GM12801 (cell line): ENCODE data around the gene MUC5AC.

Experiments used
- CTCF ChIP-seq: IDR thresholded peaks from one replicate; pipeline ENCODE4 v1.5.1; 2011; ENCODE audit warnings: control low read depth; ENCODE audit not compliant: insufficient read length; ENCODE audit errors: extremely low read depth

The MUC5AC gene

GRCh38 chr11:1237851-1238250, 80.1 kb downstream of the MUC5AC start:
- no peak for TF ChIP-seq CTCF

DNA sequence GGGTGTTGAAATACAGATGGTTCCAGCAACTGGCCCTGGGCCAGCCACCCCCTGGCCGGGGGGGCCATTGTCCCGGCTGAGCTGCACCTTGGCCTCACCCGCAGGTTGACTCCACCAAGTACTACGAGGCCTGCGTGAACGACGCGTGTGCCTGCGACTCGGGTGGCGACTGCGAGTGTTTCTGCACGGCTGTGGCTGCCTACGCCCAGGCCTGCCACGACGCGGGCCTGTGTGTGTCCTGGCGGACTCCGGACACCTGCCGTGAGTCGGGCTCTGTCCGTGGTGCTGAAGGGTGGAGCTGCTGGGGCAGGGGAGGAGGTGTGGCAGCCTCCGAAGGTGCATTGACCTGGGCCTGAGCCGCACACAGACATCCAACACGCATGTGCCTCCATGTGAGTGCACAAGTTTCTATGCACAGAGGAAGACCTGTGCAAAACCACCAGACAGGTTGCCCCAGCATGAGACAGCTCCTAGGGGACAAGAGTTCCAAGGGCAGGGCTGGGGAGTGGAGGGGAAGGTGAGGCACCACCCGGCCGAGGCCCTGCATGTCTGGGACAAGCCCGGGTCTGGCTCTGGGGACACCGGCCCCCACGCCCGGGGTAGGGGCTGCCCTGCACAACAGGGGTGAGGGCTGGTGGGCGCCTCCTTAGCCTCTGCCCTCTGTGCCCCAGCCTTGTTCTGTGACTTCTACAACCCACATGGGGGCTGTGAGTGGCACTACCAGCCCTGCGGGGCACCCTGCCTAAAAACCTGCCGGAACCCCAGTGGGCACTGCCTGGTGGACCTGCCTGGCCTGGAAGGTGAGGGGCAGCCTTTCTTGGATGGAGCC, 81.2 kb downstream of the MUC5AC start:
- TF ChIP-seq CTCF: no peak

DNA sequence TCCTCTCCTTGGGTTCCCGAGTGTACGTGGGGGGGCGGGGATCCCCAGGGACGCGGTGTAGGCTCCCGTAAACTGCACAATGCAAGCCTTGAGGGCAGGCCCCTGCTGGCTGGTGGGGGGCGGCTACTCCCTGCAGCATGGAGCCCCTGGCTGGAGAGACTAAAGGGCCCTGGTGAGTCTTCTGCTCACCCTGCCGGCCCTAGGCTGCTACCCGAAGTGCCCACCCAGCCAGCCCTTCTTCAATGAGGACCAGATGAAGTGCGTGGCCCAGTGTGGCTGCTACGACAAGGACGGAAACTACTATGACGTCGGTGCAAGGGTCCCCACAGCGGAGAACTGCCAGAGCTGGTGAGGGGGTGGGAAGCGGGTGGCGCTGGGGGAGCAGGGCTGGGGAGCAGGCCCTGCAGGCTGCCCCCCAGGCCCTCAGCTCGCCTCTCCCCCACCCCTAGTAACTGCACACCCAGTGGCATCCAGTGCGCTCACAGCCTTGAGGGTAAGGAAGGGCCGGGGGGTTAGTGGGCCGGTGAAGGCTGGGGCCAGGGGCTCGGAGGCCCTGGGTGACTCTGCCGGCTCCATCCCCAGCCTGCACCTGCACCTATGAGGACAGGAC, 81.9 kb downstream of the MUC5AC start:
- TF ChIP-seq CTCF: no peak

DNA sequence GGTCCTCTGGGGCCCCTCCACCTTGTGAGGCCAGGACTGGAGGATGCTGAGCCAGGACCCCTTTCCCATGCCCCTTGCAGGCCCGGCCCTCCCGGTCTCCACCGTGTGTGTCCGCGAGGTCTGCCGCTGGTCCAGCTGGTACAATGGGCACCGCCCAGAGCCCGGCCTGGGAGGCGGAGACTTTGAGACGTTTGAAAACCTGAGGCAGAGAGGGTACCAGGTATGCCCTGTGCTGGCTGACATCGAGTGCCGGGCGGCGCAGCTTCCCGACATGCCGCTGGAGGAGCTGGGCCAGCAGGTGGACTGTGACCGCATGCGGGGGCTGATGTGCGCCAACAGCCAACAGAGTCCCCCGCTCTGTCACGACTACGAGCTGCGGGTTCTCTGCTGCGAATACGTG, 83.0 kb downstream of the MUC5AC start:
- TF ChIP-seq CTCF: no peak

GRCh38 chr11:1241706-1242105, 84.0 kb downstream of the MUC5AC start:
- no peak for TF ChIP-seq CTCF

GRCh38 chr11:1242289-1242688, 84.5 kb downstream of the MUC5AC start:
- TF ChIP-seq CTCF: no peak
